HCT116 (cell line): Measurements from ENCODE around the gene GPR12. TPM values are rescaled to one million over a fixed set of nuclear protein-coding genes. Genes with fewer than 3 reads are reported as not detected.
"Not testable (repeated sequence)": the region's sequence is repeated elsewhere in the genome, so short reads cannot be mapped to it uniquely, and the experiment has no call there.

Experiments
- ATAC-seq: fragments of 200-7000 bp; cut with Tn5 transposase; 2 replicates; pipeline ENCODE4 v1.9.1; 2020; ENCODE audit warnings: mild to moderate bottlenecking, moderate library complexity
- BruUV-seq: library from RNA; stranded (reverse); fragments of 400-500 nt; replicated peaks from 2 replicates; lab custom pipeline; 2021; lab: Mats Ljungman, UMichigan
- CTCF ChIA-PET: fragments of 300-600 bp; sonication (Branson Sonifier 250); formaldehyde crosslinking; loops from one replicate; lab custom pipeline; 2021; ENCODE audit warnings: antibody characterized with exemption; lab: Charles Lee
- POLR2A ChIA-PET: fragments of 300-600, 350-600 bp; sonication (Branson Sonifier 250); formaldehyde crosslinking; loops from one replicate; lab custom pipeline; 2021; ENCODE audit warnings: antibody characterized with exemption; lab: Charles Lee
- RAD21 ChIA-PET, 2 experiments: fragments of 300-600 bp; sonication (Branson Sonifier 250); formaldehyde crosslinking; loops; one replicate each; lab custom pipeline; 2023; ENCODE audit warnings: low total read pairs in 2 of 2; ENCODE audit not compliant: uncharacterized antibody in 2 of 2, unreplicated experiment in 2 of 2, low non-redundant PET in 1 of 2; lab: Charles Lee
- DNase-seq: peaks from one replicate; pipeline ENCODE4 v3.0.0-alpha.2; 2010; ENCODE audit warnings: low read depth, low spot score
- H2AFZ ChIP-seq: fragments of 200-600 bp; shearing (Covaris generic), sonication (generic); 2 replicates; pipeline ENCODE4 v1.6.1; 2017; ENCODE audit warnings: low read depth, mixed run types, mixed read lengths, antibody characterized with exemption, low read length; ENCODE audit not compliant: poor library complexity, severe bottlenecking
- H3K27ac ChIP-seq: 2 replicates; pipeline ENCODE4 v1.5.1; 2012; ENCODE audit warnings: low read depth, low read length
- H3K27me3 ChIP-seq: fragments of 200-600 bp; sonication (generic); 2 replicates; pipeline ENCODE4 v1.6.1; 2016; ENCODE audit warnings: mixed run types, low read length, mixed read lengths; ENCODE audit not compliant: insufficient read depth
- H3K36me3 ChIP-seq, 2 experiments: fragments of 200-500 bp in 1 of 2; fragments of 200-600 bp in 1 of 2; sonication (Bioruptor generic) in 1 of 2; sonication (generic) in 1 of 2; 2 replicates each; pipeline versions ENCODE4 v1.5.1 to v1.6.1; 2014 to 2016; ENCODE audit warnings: low read length in 2 of 2, inconsistent platforms in 1 of 2, mixed read lengths in 1 of 2, mixed run types in 1 of 2; ENCODE audit not compliant: insufficient read depth in 2 of 2, control insufficient read depth in 1 of 2
- H3K4me1 ChIP-seq, 2 experiments: fragments of 200-600 bp in 1 of 2; sonication (generic) in 1 of 2; 2 replicates each; pipeline versions ENCODE4 v1.5.1 to v1.6.1; 2012 to 2017; ENCODE audit warnings: low read length in 2 of 2, inconsistent platforms in 1 of 2, mild to moderate bottlenecking in 1 of 2, mixed read lengths in 1 of 2, mixed run types in 1 of 2, moderate library complexity in 1 of 2; ENCODE audit not compliant: insufficient read depth in 2 of 2, control insufficient read depth in 1 of 2
- H3K4me2 ChIP-seq: fragments of 200-600 bp; sonication (generic); 2 replicates; pipeline ENCODE4 v1.6.1; 2017; ENCODE audit warnings: mixed run types, low read length, mixed read lengths
- H3K4me3 ChIP-seq, 2 experiments: fragments of 200-600 bp in 1 of 2; sonication (generic) in 1 of 2; replicated peaks in 1 of 2; 2 replicates each; pipeline ENCODE4 v1.5.1; 2011 to 2016; ENCODE audit warnings: low read length in 2 of 2, control low read depth in 1 of 2, low read depth in 1 of 2, mild to moderate bottlenecking in 1 of 2, mixed read lengths in 1 of 2, mixed run types in 1 of 2
- H3K79me2 ChIP-seq: fragments of 200-600 bp; sonication (generic); 2 replicates; pipeline ENCODE4 v1.6.1; 2017; ENCODE audit warnings: mild to moderate bottlenecking, mixed run types, low read length, moderate library complexity, mixed read lengths; ENCODE audit not compliant: insufficient read depth
- H3K9ac ChIP-seq: fragments of 200-600 bp; sonication (generic); 2 replicates; pipeline ENCODE4 v1.6.1; 2016; ENCODE audit warnings: low read length, mixed read lengths
- H3K9me2 ChIP-seq: fragments of 200-600 bp; sonication (generic), shearing (Covaris generic); 2 replicates; pipeline ENCODE4 v1.6.1; 2017; ENCODE audit warnings: mixed run types, mild to moderate bottlenecking, moderate library complexity; ENCODE audit not compliant: insufficient read depth
- H3K9me3 ChIP-seq, 2 experiments: fragments of 200-500 bp in 1 of 2; fragments of 200-600 bp in 1 of 2; sonication (Bioruptor generic) in 1 of 2; sonication (generic) in 1 of 2; 2 replicates each; pipeline ENCODE4 v1.6.1; 2014 to 2017; ENCODE audit warnings: low read length in 2 of 2, mixed read lengths in 2 of 2, inconsistent platforms in 1 of 2, low read depth in 1 of 2, mild to moderate bottlenecking in 1 of 2, mixed run types in 1 of 2, moderate library complexity in 1 of 2; ENCODE audit not compliant: control insufficient read depth in 1 of 2, insufficient read depth in 1 of 2
- H4K20me1 ChIP-seq: fragments of 200-600 bp; sonication (generic), shearing (Covaris generic); 2 replicates; pipeline ENCODE4 v1.6.1; 2017; ENCODE audit warnings: mixed run types, mild to moderate bottlenecking, moderate library complexity; ENCODE audit not compliant: insufficient read depth
- CBX3 ChIP-seq: IDR thresholded peaks from 2 replicates; pipeline ENCODE4 v1.6.1; 2012; ENCODE audit warnings: low read depth
- CTCF ChIP-seq, 3 experiments: fragments of 200-600 bp in 1 of 3; sonication (generic) in 1 of 3; IDR thresholded peaks in 2 of 3; conservative IDR thresholded peaks in 1 of 3; 2 replicates each; pipeline ENCODE4 v1.5.1; 2012 to 2017; ENCODE audit warnings: low read depth in 2 of 3, low read length in 2 of 3, antibody characterized with exemption in 1 of 3, borderline replicate concordance in 1 of 3, control low read depth in 1 of 3, mild to moderate bottlenecking in 1 of 3, mixed read lengths in 1 of 3, mixed run types in 1 of 3, moderate library complexity in 1 of 3; ENCODE audit not compliant: insufficient read depth in 1 of 3
- POLR2AphosphoS5 ChIP-seq: IDR thresholded peaks from 2 replicates; pipeline ENCODE4 v1.6.1; 2011; ENCODE audit warnings: mild to moderate bottlenecking, low read depth, low read length, moderate library complexity
- RAD21 ChIP-seq: IDR thresholded peaks from 2 replicates; pipeline ENCODE4 v1.6.1; 2012; ENCODE audit warnings: low read depth, mild to moderate bottlenecking
- YY1 ChIP-seq: IDR thresholded peaks from 2 replicates; pipeline ENCODE4 v1.6.1; 2011; ENCODE audit warnings: low read length, low read depth, moderate library complexity, mild to moderate bottlenecking; ENCODE audit not compliant: insufficient replicate concordance; ENCODE audit errors: extremely low read depth
- intact Hi-C: fragments of 100-400 bp; cut with micrococcal nuclease; formaldehyde crosslinking; loops from 2 replicates; pipeline ENCODE4 v1.10.0; 2022
- total RNA-seq: library from RNA; stranded (reverse); gene quantifications from one replicate; pipeline ENCODE4 v1.2.1, GENCODE V29; 2021; ENCODE audit not compliant: unreplicated experiment
- TF ChIP-seq, protein P1 (sequence below): IDR thresholded peaks from 2 replicates; pipeline ENCODE4 v1.6.1; 2012

Gene GPR12
- total RNA-seq, 1 experiment from 2014 or later = not detected

- ChIA-PET POLR2A (no interaction called here), RAD21 (no interaction called here), CTCF (no interaction called here)
- intact Hi-C loops = no loop called here
- no peak overlapping the region for H3K27ac ChIP-seq
- no TSS peak for BruUV-seq
- ATAC-seq (no peak), DNase-seq (no peak)
- no peaks in the 10 kb centered on the region for H3K9me3 ChIP-seq
- H3K36me3 ChIP-seq = no peaks in the 10 kb centered on the region
- H3K4me3 ChIP-seq = no peak overlapping the region
- H2AFZ ChIP-seq = no peak overlapping the region
- TF ChIP-seq, protein P1, sequence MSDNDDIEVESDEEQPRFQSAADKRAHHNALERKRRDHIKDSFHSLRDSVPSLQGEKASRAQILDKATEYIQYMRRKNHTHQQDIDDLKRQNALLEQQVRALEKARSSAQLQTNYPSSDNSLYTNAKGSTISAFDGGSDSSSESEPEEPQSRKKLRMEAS = no peak
- no peak for TF ChIP-seq CTCF (IDR thresholded peaks at IDR 0.05 in 2 of 3, conservative IDR thresholded peaks at IDR 0.05 in 1 of 3; ENCODE audit: borderline replicate concordance in 1 of 3, insufficient read depth in 1 of 3, low read depth in 2 of 3, low read length in 2 of 3)
- no peak for TF ChIP-seq YY1
- TF ChIP-seq POLR2AphosphoS5 = no peak
- no peak for TF ChIP-seq RAD21
- TF ChIP-seq CBX3 = no peak
- no peaks in the 10 kb centered on the region for H3K4me1 ChIP-seq
- no peaks in the 10 kb centered on the region for H3K79me2 ChIP-seq
- no peaks in the 10 kb centered on the region for H4K20me1 ChIP-seq
- no peak overlapping the region for H3K4me2 ChIP-seq
- no peak overlapping the region for H3K9ac ChIP-seq
- no peaks in the 10 kb centered on the region for H3K9me2 ChIP-seq
- H3K27me3 ChIP-seq = peaks cover 11% of the 10 kb centered on the region; the same call in 1 of the 2 replicates
Observed at GRCh38 chr13:26726684-26727083, 33.9 kb downstream of the GPR12 start.

DNA sequence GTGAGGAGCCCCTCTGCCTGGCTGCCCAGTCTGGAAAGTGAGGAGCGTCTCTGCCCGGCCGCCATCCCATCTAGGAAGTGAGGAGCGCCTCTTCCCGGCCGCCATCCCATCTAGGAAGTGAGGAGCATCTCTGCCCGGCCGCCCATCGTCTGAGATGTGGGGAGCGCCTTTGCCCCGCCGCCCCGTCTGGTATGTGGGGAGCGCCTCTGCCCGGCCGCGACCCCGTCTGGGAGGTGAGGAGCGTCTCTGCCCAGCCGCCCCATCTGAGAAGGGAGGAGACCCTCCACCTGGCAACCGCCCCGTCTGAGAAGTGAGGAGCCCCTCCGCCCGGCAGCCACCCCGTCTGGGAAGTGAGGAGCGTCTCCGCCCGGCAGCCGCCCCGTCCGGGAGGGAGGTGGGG is 37.0 kb downstream of the GPR12 start:
- H3K4me2 ChIP-seq, H3K36me3 ChIP-seq, H3K9me3 ChIP-seq, H3K9me2 ChIP-seq, H3K27ac ChIP-seq, H3K79me2 ChIP-seq, DNase-seq, H3K4me1 ChIP-seq, ATAC-seq, intact Hi-C loops, H3K9ac ChIP-seq, H3K27me3 ChIP-seq, H4K20me1 ChIP-seq, RAD21 ChIA-PET, BruUV-seq, H2AFZ ChIP-seq, POLR2A ChIA-PET, CTCF ChIA-PET, H3K4me3 ChIP-seq: not testable (repeated sequence)
